ENCODE data around the gene CAMSAP1.

The CAMSAP1 gene

DNA sequence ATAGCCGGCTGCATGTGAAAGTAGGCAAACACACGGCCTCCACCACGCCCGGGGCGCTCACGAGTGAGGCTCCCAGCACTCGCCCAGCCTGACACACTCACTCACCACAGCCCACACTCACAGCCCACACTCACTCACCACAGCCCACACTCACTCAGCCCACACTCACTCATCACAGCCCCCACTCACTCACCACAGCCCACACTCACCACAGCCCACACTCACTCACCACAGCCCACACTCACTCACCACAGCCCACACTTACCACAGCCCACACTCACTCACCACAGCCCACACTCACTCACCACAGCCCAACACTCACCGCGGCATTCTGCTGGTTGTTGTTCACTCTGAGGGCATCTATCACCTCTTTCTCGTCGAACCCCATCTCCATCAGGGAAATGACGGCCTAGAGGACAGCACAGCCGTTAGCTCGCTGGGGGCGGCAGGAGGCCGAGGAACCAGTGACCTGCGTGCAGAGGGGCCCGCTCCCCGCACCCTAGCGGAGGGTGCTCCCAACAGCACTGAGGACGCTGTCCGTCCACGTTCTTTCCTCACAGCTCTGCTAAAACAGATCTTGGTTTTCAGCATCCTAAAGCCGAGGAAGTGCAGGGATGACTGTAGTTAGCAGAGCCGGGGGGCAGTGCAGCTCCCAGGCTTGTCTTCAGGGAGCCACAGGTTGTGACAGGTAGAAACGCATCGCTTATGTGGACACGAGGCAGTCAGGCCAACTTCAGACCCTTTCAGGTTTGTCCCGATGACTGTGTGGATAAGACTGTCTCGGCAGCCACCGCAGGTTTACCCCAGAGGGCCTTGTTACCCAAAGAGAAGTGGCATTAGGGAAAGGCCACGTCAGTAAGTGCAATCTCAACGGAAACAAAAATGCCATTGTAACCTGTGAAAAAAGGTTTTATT, 32.3 kb upstream of the CAMSAP1 start:
- no peak for DNase-seq

DNA sequence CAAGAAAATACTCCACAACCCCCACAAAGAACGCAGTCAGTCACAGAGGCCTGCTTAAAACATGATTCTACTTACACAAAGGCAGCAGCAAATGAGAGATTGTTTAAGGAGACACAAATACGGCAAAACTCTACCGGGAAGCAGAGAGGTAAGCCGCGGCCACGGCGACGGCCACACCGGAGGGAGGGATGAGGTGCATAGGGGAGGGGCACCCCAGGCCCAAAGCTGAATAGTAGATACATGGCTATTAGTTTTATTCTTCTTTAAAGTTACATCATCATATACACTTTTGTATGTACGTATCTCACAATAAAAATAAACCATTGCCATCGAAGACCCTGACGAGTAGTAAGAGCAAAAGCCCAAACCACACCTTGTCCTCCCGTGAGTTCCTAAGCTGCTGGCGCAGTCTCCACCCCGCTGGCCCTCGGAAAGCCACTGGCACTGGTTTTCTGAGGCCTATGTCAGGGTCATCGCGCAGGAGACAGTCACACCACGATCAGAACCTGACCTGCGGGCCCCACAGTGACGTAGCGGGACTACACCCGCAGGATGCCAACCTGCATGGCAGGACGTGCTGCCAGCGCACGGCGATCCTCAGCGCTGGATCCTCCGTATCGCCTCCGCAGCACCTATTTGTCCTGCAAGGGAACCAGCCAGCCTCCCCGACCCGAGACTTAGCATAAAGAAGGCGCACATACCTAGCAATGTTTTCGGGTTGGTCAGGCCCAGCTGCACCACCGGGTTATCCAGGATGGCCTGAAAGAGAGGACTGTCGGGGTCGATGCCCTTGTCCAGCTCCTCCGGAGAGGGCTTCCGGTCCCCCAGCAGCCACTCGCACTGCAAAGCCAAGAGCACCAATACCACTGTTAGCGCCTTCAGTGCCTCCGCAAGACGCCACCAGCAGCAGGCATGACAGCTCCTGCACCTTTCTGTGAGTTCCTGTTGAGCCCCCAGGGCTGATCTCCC, 30.5 kb upstream of the CAMSAP1 start:
- no peak for DNase-seq

DNA sequence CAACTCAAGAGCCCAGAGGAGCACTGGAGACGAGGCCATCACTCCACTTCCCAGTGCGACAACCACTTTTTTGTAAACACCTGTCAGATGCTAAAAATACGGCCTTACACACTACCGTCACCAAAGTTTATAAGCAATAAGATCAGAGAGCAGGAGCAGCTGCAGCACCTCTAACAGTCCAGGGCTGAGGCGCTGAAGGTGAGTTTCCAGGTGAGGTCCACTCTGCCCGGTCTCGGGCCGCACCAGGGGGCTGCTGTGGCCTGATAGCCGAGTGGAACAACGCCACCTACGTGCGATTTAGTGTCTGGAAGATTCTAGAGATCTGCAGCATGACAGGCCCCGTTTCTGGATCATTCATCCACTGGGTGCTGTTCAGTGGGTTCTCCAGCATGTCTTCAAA, 25.8 kb upstream of the CAMSAP1 start:
- DNase-seq: no peak

DNA sequence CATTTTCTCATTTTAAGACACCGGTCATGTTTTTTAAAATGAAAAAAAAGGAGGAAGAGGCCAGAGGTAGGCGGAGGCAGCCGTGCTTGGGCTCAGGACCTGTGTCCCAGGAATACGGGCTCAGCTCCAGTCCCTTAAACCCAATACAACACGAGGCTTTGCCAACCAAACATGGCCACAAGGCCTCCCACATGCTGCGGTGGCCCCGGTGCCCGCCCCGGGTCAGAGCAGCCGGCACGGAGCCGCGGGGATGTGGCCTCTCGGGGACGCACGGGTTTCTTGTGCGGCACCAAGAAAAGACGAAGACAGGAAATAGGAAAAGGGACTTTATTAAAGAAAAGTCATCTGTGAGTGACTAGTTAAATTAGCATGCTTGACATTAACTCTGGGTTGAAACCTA, 25.3 kb upstream of the CAMSAP1 start:
- DNase-seq: no peak

DNA sequence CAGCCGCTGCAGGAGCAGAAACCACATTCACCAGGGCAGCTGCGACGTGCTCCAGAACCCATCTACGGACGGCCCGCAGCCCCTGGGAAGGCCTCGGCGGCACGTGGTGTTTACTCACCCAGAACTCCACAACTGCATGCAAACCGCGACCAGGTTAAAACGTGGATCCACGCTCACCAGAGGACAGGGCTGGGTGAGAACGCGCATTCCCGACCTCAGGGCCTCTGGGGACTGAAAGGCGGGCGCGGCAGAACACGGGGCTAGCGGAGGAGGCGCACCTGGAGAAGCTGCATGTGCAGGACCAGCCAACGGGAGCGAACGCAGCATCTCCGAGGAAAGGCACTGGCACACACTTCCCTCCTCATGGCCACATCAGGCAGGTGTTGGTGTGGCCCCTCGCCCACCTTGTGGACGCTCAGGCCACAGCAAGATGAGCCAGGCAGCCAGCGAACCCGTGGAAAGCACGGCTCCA, 24.0 kb upstream of the CAMSAP1 start:
- DNase-seq: no peak

DNA sequence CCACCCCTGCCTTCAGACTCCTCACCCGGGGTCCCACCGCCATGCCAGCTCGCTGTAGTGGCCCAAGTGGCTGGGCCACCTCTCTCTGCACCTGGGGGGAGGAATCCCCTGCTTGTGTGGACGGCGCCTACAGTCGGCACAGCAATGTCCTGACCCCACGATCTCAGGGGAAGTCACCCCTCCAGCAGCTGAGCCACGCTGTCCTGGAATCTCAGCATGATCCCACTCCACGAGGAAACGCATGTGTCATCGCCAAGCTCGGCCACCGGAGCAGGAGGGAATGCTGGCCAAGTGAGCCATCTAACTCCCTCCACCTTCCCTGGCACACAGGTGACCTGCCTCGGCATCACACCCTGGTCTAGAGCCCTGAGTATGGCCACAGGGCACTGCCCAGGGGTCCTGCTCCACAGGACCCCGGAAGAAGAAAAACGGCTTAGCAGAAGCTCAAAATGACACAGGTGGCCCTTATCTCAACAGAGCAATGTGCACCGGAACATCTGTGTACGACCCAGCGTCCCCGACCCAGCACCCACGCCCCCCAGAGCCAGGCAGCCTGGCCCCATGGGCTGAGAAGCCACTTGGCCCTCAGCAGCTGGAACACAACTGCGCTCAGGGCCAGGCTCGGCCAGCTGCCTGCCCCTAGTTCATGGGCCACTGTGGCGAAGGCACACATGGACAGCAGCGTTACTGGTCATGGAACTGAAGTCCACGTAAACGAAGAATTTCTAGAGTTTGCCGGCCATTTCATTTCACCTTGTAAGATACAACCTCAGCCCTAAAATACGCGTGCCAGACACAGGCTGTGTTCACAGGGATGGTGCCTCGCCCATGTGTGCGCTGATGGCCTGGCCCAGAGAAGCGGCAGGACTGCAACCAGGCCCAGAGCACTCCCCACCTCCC, 23.4 kb upstream of the CAMSAP1 start:
- DNase-seq: no peak

DNA sequence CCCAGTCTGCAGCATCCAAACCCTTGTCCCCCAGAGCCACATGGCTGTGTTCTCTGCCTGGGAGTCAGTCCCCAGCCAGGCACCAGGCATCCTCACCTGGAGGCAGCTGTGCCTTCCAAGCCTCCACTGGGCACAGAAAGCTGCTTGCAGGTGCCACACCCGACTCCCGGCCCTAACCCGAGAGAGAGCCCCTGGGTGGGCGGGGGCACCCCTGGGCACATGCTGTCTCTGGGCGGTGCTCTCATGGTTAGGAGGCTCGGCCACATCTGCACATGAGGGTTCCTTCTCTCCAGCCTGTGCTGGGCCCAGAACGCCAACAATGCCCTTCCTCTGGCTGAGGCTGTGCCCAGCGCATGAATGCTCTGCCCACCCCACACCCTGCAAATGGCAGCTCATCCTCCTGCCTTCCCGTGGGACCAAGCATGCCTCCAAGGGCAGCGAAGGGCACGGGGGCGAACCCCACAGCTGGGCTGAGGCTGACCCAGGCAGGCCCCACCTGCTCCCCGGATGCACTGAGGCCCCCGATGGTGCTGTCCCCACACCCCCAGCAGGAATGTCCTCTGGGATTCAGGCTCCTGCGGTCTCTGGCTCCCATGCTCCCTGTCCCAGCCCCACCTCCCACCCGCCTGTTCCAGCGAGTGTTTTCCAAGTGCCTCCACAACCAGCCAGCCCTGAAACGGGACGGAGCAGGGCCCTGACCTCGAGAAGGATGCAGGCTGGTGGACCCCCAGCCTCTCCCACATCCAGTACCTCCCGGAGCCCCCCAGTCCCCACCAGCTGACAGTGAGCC, 22.5 kb upstream of the CAMSAP1 start:
- no peak for DNase-seq

DNA sequence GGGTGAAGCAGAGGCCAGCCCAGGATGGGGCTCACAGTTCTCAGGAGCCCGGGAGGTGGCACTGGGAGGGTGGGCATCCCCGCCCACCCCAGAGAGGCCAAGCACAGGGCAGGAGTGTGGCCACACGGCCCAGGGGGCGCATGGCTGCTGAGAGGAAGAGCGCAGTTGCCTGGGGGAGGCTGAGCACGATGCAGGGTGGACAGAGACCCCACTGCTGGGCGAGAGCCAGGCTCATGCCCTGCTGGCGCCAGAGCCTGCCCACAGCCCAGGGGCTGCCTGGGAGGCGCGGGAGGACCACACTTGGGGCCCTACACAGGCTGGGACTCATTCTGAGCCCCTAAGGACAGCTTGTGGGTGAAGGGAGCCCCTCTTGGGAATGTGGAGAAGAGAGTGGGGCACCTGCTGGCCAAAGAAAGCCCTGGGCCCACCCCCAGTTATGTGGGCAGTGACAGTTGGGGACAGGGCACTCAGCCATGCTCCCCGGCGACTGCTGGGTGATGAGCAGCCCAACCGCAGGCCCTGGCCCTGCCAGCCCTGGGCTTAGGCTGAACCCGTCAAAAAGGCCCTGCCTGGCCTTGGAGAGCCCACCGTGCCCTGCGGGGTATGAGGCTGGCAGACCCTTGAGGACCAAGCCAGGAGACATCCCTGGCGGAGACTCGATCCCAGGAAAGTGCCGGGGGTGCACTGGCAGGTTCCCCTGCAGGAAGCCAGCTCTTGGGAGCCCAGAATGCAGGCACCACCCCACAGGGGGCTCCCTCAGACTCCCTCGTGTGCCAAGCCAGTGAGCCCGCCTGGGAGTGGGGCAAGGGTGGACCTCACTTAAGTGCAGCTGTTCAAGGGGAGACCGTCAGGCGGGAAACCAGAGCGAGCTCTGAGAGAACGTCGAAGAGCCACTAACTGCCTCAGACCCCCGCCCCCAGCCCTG, 21.6 kb upstream of the CAMSAP1 start:
- DNase-seq: no peak

DNA sequence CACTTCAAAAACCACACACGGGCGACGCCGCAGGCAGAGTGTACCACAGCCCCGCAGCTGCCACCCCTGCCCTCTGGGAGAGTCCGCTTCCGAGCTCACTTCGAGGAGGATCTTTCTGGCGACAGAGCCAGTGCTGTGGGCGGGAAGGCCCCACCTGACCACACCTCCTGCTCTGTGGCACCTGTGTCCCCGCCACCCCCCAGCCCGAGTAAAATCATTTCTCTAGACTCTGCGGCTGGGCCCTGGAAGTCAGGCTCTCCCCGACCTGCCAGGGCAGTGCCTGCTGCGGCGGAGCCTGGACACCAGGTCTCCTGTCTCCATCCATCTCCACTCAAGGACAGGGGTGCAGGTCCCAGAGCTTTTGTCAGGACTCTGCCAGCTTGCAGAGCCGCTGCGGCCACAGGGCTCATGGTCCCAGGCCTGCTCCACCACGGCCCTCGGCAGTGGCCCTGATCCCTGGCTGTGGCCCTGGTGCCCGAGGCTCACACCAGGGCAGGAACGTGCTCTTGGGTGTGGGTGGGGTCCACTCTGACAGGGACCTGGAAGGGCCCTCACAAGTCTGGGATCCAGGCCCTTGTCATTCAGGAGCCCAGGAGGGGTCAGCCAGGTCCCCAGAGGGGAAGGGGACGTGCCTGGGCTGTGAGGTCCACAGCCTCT, 20.9 kb upstream of the CAMSAP1 start:
- DNase-seq: no peak

DNA sequence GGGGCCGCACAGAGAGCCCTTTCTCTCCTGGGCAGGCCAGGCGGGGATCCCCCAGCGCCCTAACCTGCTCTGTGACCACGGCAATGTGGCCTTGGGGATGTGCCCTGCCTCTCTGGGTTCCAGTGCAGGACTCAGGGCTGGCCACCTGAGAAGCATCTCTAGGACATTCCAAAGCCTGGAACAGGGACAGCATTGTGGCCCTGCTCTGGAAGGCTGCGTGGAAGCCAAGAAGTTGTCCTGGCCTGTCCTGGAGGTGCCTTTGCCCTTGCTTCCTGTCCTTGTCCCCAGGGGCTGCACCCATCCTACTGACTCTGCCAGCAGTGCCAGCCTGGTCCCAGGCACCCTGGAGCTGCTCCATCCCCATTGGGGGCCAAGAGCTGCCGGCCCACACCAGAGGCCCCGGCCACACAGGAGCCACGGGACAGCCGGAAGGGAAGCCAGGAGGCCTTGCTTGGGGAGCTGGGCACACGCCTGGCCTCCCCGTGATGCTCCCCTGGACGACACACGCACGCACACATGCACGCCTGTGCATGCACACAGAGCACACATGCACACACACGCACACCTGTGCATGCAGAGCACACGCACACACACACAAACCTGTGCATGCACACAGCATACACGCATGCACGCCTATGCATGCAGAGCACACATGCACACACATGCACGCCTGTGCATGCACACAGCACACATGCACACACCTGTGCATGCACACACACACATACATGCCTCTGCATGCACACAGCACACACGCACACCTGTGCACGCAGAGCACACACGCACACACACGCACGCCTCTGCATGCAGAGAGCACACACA, 20.1 kb upstream of the CAMSAP1 start:
- DNase-seq: no peak

DNA sequence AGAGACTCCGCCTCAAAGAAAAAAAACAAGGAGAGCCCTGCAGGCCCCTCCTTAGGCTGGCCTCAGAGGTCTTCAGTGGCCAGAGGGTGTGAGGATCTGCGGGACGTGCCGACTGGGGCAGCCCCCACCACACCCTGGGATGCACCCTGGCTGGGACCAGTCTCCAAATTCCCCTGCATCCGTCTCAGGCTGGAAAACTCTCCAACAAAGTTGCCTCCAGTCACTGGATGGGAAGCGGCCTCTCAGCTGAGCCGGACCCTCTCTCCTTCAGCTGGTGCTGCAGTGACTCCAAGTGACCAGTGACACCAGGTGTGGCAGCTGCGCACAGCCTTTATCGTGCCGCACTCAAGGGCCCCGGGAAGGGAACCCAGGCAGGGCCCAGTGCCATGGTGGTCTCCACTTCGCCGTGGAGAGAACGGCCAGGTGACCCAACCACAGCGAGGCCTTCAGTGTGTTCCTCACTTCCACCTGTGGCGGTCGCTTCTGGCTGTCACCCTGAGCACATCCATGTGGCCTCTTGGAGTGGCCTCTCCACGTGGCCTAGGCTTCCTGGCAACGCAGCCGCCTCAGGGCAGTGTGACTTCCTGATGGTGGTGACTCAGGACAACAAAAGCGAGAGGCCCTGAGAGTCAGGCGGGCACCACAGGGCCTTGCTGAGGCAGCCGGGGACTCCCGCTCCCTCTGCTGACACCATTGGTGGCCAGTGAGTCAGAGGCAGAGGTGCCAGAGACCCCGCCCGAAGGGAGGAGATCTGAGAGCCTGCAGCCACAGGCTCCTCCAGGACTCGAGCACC, 19.3 kb upstream of the CAMSAP1 start:
- DNase-seq: no peak

DNA sequence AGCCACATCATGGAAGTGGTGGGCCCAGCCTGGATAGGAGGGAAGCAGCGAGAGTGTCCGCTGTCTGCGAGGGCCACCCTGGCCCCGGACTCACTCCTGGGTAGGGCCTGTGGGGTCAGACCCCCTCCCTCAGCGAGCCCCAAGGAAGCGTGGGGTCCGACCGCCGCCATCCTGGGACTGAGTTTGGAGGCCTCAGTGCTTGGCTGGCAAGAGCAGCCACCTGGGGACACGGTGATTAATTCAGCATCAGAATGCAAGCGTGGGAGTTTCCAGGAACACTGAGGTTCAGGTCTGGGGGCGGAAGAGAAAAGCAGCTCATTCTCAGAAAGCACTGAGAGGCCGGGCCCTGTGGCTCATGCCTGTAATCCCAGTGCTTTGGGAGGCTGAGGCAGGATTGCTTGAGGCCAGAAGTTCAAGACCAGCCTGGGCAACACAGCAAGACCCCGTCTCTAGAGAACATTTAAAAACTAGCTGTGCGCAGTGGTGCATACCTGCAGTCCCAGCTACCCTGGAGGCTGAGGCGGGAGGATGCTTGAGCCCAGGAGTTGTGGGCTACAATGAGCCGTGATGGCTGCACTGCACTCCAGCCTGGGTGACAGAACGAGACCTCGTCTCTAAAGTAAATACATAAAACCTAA, 18.3 kb upstream of the CAMSAP1 start:
- DNase-seq: no peak

DNA sequence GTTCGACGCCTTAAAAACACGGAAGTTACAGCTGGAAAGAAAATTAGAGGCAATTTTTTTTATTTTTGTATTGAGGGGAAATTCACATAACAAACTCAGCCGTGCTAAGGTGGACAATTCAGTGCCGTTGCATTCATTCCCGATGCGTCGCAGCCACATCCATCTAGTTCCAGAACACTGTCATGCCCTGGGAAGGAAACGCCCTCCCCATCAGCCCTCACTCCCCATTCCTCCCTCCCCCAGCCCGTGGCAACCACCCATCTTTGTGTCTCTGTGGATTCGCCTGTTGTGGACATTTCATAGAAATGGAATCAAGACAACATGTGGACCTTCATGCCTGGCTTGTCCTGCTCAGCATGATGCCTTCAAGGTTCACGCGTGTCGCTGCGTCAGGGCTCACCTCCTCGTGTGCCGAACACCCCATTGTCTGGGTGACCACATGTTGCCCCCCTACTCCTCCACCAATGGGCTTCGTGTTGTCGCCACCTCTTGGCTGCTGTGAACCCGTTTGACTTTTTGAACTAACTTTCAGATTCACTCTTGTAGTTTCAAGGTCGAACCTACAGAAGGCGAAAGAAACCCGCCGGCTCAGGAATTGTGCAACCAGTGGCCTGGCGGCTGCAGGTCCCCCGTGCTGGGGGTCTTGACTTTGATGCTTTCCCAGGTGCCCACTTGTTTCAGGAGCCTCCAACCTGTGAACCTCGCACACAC, 17.4 kb upstream of the CAMSAP1 start:
- no peak for DNase-seq

DNA sequence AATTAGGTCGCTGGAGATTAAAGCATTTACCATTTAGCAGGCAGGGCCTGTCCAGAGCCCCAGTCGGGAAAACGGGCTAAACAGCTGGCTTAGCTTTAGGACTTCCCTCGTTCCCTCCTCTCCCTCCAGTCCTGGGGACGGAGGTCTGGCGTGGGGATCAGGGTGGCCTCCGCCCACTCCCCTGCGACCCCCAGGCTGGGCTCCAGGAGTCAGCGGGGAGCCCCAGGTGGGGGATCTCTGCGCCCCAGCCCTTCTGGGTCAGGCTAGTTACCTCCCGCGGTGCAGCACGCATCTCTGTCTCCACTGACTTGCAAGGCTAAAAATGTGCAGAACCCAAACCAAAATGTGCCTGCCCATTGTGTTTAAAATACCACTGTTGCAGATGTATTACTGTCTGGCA, 16.2 kb upstream of the CAMSAP1 start:
- no peak for DNase-seq

DNA sequence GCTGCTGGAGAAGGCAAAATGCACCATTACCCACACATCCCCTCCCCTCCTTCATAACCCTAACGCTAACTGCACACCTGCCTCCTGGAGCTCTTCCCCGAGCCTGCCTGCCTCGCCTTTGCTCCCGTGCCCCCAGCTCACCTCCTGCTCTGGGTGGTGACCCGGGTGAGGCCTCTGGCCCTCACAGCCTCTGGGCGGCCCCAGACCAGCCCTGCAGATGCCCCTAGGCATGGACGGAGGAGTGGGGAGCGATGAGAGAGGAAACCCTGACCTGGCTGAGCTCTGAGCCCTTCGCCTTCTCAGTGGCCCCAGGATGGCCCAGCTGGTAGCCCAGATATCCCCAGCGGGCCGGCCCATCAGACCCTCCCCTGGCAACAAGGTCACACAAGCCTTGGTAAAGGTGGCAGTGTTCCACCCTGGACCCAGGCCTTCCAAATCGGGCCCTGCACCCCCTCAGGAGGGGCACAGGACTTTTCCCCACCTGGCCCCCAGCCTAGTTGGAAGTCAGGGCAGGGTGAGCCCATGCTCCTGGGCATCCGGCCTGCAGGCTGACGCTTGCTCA, 14.5 kb upstream of the CAMSAP1 start:
- no peak for DNase-seq

DNA sequence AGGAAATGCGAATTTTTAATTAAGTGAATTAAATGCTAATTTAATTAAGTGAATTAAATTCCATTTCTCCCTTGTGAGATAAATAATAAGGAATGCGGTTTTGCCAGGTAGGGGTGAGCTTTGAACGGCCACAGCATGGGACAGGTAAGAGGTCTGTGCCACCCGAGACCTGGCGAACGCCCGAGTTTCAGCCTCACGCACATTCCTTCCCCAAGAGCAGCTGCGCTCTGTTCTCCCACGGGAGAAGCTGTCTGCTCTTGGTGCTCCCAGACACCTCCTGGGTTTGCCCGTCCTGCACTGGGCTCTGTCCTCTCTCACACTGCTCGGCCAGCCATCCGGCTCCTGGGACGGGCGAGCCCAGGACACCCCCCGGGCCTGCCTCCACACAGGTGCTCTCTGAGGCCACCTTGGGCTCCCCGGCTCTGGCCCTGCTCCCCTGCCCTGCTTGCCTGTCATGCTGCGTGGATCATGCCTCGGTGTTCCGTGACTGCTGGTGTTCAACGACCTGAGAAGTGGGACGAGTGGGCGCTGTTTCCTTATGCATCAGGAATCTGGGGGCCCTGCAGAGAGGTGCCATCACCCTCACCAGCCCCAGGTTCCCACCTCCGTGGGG, 13.7 kb upstream of the CAMSAP1 start:
- DNase-seq: no peak
